NCI-H187 treated with DMSO at 0.1 percent for 48 hours (cell line): Measurements from ENCODE around the gene SPATA9.
"Not testable (repeated sequence)": the region's sequence is repeated elsewhere in the genome, so short reads cannot be mapped to it uniquely, and the experiment has no call there.

Source experiments
- DNase-seq: peaks from one replicate; lab custom pipeline; 2025; lab: John Stamatoyannopoulos, UW

The SPATA9 gene

DNA sequence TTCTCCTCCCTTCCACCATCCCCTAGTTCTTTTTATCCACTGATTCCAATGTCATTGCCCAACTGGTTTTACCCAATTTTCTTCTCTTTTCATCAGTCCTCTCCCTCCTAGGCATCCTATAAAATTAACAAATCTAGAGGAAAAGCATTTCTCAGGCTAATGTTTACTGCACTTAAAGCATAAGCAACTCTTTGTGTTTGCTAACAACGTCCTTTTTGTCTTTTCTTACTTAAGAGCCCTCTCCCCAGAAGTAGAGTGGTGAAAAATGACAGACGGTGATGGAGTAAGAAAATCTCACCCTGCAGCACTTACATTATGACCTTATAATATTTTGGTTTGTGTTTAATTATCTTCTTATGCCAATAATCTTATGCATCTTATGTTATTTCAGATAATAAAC lies 1.6 kb upstream of the SPATA9 start:
- DNase-seq, result no peak

DNA sequence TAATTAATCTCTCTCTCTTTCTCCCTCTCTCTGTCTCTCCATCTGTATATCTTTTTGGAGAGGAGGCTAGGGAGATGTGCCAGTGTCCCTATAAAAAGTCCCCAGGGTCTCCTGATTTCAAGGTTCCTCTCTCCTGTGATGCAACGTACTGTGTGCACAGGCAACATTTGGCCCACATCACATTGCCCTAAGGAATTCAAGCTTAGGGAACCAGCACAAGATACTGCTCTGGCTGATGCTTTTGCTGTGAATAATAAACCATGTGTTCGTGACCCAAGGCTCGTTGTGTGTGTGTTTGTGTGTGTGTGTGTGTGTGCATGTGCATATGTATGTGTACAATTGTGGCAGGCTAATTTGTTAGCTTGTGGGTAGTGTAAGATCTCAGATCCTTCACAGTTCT lies 9.7 kb downstream of the SPATA9 start:
- DNase-seq, result no peak

- DNase-seq, result no peak
Measured at GRCh38 chr5:95672641-95673040, 10.2 kb downstream of the SPATA9 start.

DNA sequence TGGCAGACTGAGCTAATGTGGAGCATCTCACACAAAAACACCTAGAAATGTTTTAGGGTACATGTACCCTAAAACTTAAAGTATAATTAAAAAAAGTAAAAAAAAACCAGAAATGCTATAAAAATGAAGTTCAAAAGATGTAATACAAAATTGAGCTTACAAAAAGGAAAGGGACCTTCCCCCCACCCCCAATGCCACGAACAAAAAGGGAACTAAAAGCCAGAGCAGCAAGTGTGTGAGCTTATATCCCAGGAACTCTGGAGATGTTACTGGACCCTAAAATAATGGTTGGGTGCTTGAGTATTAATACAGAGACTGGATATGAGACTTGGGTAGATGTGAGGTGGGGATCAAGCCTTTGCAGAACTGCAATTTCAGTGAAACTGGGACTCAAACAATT lies 11.0 kb downstream of the SPATA9 start:
- no peak for DNase-seq

DNA sequence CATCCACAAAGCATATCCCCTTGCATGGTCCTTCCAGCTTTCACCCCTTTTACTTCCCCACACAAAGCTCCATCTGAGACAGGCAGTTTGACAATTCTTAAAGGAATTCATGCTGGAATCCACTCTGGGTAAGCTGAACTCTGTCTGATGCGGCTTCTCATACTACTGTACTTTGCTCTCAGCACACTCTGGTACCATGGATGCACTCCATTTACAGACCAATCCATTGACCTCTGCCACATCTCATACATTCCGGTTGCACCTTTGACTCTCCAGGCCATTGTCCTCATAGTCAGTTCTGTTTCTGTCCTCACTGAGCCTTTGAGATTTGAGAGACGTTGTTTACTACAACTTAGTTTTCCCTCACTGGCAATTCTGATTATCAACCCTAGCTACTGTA lies 12.2 kb downstream of the SPATA9 start:
- no peak for DNase-seq

- DNase-seq, result no peak
Measured at GRCh38 chr5:95669985-95670384, 12.8 kb downstream of the SPATA9 start.

DNA sequence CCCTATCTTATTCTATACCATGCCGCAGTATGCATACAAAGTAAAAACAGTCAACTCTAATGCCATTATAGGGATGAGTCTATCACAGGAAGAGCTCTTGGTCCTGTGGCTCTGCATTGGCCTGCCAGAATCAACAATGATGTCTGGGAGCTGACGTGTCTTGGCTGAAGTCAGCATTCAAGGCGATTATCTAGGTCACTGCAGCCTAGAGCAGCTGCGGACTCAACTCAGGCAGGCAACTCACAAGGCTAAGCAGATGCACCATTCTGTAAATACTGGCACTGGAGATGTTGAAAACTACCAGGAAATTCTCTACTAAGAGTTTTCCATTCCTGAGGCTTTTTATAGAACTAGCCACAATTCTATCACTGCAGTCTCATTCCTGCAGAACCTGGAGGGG lies 13.3 kb downstream of the SPATA9 start:
- DNase-seq, result no peak

DNA sequence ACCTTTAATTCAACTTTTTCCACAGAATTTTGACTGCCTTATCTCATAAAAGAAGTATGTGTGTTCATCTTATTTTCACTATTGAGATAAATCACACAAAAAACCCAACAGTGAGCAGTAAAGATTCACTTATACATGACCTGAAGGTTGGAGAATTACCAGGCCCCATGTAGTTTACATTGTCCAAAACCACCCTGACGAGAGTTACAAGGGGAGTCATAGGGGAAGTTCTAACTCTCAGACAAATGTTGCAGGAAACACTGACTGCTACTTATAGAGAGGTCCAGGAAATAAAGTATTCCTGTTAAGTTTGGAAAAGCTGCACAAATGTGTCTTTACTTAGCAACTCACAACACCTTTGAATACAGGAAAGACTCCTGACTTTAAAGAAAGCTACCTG lies 14.1 kb downstream of the SPATA9 start:
- no peak for DNase-seq

DNA sequence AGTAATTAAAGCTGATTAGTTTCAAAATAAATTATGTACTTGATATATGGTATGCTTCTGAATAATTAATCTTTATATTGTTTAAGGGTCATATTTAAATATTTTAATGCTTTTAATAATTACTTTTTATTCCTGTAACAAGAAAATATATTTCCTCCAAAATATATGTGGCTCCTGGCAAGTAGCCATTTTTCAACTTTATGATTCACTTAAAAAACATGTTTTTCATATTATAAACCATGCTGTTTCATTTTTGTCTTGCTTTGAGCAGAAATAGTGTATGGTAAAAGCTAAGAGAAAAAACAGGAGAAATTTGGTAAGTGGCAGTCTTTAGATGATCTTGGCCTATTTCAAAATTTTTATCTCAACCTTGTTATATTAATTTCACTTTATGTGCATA lies 14.6 kb downstream of the SPATA9 start:
- no peak for DNase-seq

DNA sequence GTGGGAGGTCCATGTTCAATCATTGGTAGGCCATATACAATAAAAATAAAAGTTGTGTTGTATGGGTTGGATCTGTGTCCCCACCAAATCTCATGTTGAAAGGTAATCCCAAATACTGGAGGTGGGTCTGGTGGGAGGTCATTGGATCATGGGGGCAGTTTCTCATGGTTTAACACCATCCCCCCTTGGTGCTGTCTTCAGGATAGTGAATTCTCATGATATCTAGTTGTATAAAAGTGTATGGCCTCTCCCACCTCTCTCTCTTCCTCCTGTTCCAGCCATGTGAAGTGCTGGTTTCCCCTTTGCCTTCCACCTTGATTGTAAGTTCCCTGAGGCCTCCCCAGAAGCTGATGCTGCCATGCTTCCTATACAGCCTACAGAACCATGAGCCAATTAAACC lies 15.1 kb downstream of the SPATA9 start:
- DNase-seq, result no peak

DNA sequence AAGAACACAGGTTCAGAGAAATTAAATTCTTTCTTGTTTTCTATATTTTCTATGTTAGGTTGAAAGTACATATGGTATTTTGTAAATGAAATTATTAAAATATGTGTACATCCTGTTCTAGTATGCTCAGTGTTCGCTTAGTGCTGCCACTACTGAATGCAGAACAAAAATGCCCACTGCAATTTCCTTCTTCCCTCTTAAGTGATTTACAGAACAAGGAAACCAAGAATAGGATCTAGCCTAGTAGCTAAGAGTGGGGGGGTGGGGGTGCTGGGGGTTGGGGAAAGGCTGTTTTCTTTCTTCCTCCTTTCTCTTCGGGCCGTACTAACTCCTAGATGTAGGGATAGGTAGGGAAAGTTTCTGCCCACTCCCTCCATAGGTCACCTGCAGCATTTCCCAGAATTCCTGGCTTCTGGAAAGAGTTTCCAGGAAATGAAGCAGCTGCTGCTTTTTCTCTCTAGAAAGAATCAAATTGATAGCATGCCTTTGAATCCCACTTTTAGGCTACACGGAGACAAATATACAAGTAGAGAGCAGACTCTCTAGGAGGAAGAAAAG lies 15.7 kb downstream of the SPATA9 start:
- DNase-seq, result no peak

DNA sequence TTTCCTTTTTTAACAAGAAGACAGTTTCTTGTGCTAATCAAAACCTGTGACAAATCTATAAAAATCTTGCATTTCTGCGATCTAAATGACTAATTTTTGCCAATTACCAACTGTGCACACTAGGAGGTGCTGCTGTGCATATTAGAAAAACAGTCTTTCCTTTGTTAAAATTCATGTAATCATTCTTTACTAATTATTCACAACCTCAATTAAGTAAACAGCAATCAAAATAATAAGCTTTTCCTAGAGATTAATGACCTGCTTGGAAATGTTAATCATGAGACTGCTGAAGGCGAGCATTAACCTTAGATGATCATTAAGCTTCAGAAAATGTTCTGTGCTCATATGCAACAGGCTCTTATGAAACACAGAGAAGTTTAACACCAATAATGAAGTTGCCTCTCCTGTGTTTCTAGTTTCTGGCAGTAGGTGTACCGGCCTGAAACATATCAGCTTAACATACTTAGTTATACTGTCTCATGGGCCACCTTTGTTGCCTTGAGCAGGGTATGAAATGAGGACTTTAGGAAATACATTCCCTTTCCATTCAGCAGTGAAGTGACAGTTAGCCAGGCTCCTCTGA lies 18.5 kb downstream of the SPATA9 start:
- no peak for DNase-seq

GRCh38 chr5:95662946-95663345 lies 19.8 kb downstream of the SPATA9 start:
- DNase-seq, result no peak

- DNase-seq, result no peak
Measured at GRCh38 chr5:95660060-95660459, 22.7 kb downstream of the SPATA9 start.

DNA sequence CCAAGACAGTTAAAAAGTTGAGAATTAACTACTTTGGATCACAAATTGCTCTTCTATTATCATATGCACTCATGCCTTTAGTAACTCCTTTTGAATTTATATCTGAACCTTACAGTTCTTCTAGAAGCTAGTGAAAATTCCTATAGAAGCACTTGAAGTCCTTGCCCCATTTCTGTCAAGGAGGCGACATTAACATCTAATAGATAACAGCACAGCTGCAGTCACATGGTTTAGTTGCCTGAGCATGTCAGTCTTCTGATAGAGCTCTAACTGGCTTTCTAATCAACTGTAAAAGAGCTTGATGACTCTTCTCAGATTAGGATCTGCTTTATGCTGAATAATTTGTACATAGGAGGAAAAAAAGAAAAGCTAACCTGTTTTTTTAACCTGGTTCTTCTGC lies 27.2 kb downstream of the SPATA9 start:
- no peak for DNase-seq

DNA sequence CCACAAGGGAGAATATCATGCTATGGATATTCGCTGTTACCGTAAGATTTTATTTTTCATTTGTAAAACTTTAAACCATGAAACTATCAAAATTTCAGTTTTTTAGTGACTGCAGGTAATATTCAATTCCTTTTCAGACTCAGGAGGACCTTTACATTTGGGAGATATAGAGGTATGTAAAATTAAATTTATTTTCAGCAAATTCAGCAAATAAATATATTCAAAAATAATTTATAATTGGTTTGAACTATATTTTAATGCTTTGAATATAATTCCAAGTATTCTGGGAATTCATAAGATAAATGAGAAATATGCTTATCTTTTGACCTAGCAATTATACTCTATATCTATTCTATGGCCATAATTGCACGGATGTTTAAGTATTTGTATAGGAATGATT lies 28.6 kb downstream of the SPATA9 start:
- no peak for DNase-seq

DNA sequence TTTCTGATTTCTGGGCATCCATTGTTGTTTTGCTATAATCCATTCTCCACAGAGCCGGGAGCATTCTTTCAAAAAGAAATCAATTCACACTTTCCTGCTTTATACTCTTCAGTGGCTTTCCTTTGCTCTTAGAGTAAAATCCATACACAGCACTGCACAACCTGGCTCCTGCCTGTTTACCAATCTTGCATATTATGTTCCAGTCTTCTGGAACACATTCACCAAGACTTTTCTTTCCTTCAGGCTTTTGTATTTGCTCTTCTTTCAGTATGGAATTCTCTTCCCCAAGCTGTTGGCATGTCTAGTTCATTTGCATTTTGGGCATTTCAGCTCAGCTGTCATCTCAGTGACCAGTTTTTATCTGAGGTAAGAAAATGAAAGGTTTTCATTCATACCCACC lies 29.9 kb downstream of the SPATA9 start:
- no peak for DNase-seq

DNA sequence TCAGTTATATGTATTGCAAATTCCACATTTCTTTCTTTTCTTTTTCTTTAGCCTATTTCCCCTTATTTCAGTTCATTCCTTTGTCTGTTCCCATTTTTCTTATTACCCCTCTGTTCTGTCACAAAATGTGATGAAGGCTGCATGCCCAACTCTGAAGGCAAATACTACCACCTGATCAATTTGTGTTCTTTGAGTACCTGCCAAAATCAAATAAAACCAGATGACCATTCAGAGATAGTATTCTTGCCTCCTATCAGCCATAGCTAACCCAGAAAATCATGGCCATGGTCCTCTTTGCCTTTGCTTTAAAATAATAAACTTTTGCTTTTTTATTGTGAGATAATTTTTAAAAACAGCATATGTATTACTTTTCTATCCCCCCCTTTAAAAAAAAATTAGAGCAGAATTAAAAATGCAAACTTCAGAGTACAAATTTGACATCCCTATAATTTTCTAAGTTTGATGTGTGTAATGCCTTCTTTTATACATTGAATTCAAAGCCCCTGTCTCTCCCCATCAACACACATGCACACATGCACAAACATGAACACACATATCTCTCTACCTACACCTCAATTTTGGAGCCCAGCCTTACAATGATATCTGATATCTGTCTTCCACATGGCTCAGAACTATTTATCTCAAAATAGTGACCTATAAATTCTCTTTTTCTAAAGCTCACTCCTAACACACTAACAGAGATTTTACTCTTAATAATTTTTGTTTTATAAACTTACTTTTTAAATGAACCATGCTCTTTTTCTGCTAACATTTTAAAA lies 32.8 kb downstream of the SPATA9 start:
- DNase-seq, result no peak

- no peak for DNase-seq
Measured at GRCh38 chr5:95649274-95649673, 33.5 kb downstream of the SPATA9 start.

DNA sequence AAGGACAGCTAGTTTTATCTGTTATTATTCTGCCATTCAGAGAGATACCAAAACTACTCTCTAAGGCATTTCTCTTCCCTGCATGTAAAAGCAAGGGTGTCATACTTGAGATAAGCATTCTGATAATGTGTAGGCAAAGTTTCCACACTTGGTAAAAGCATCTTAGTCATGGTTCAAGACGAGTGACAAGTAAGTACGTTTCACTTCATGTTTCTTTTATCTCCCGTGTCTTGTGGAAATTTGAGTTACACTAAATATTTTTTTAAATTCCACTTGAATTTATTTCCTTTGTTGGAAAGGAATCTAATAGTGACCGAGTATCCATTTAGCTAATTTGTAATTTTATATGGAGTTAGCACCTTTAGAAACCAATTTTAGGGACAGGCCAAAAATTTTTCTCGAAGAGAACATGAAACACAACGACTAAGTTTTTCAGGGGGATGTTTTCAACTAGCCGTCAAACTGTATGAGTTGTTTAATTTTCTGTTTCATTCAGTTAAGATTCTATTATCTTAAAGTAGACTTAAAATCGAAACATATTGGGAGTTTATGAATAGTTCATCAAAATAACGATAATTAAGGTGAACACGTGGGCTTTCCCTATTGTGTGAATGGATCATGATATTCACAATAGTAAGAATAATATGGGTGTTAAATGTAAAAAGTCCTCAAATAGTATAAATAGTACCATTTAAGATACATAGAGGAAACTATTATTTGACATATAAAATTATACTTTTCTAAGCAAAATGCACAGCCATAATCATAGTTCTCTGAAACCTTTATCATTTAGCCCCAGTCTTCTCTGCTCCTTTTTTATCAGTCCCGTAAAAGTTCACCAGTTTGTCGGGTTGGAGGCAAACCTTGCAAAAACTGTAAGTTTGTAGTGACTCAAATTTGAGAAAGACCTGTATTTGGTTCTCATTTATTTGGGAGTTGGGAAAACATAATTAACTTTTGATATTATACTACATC lies 34.6 kb downstream of the SPATA9 start:
- DNase-seq, result no peak

- DNase-seq, result peak; percentile 36
Measured at GRCh38 chr5:95646569-95647431, 36.0 kb downstream of the SPATA9 start, which contains the start of gene RFESD. Gene RFESD (plus strand): TSS chr5:95646777. CDS start chr5:95652272, 5,495 bp downstream.

- not testable (repeated sequence) for DNase-seq
Measured at GRCh38 chr5:95646226-95646568, 36.6 kb downstream of the SPATA9 start.
